ENCODE measurements around the gene CREB3.

DNA sequence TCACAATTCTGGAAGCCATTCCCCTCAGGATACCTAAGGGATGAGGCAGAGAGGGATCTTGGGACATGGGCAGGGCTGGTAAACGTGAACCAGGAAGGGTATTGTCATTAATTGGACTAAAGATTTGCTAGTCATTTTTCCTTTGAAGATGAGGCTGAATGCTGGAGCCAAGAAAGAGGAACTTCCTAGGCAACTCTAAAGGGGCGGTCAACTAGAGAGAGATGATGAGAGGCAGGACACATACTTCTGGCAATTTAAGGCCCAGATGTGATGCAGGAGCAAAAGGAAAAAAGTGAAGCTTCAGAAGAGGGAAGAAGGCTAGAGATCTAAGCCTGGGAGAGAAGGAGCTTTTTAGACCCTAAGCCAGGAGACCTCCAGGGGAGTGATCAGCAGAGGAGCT, 11.0 kb downstream of the CREB3 start:
- TF ChIP-seq, protein P1, sequence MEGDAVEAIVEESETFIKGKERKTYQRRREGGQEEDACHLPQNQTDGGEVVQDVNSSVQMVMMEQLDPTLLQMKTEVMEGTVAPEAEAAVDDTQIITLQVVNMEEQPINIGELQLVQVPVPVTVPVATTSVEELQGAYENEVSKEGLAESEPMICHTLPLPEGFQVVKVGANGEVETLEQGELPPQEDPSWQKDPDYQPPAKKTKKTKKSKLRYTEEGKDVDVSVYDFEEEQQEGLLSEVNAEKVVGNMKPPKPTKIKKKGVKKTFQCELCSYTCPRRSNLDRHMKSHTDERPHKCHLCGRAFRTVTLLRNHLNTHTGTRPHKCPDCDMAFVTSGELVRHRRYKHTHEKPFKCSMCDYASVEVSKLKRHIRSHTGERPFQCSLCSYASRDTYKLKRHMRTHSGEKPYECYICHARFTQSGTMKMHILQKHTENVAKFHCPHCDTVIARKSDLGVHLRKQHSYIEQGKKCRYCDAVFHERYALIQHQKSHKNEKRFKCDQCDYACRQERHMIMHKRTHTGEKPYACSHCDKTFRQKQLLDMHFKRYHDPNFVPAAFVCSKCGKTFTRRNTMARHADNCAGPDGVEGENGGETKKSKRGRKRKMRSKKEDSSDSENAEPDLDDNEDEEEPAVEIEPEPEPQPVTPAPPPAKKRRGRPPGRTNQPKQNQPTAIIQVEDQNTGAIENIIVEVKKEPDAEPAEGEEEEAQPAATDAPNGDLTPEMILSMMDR (IDR thresholded peaks at IDR 0.05): no peak
- no peak for TF ChIP-seq POLR2A (IDR thresholded peaks at IDR 0.05)
